ENCODE measurements around the gene DOCK1.

The DOCK1 gene

GRCh38 chr10:127034790-127035189 is 129.6 kb downstream of the DOCK1 start:
- no peak overlapping the region for H3K27ac ChIP-seq (ENCODE audit: low read length, poor library complexity, severe bottlenecking)
- H3K4ac ChIP-seq (ENCODE audit: low read depth in 1 of 2, low read length in 2 of 2), result no peak overlapping the region
- H3K36me3 ChIP-seq (ENCODE audit: control insufficient read depth in 1 of 2, insufficient read depth in 2 of 2, low read depth in 1 of 2, low read length in 2 of 2), result peaks cover 57 to 93% of the 10 kb centered on the region in 2 experiments
- H2AFZ ChIP-seq (ENCODE audit: low read depth, low read length), result no peak overlapping the region
- no peaks in the 10 kb centered on the region for H3K4me1 ChIP-seq (ENCODE audit: control insufficient read depth, insufficient read depth, low read depth, low read length)
- DNase-seq, result no peak
- no peaks in the 10 kb centered on the region for H3K9me3 ChIP-seq (ENCODE audit: control insufficient read depth, low read length)
- H3K9ac ChIP-seq (ENCODE audit: low read length), result no peak overlapping the region
- H3K4me3 ChIP-seq (ENCODE audit: insufficient read depth in 1 of 2, low read depth in 1 of 2, low read length in 2 of 2), result no peak overlapping the region
- no peak overlapping the region for H2BK5ac ChIP-seq (ENCODE audit: low read depth, low read length, poor library complexity, severe bottlenecking)
- peaks cover 27% of the 10 kb centered on the region for H3K79me1 ChIP-seq (replicated peaks; ENCODE audit: low read length, poor library complexity, severe bottlenecking)
- H3K18ac ChIP-seq (ENCODE audit: low read depth in 1 of 2, low read length in 2 of 2), result no peak overlapping the region
- H2BK12ac ChIP-seq (ENCODE audit: low read length in 2 of 2), result no peak overlapping the region
- no peak overlapping the region for H4K8ac ChIP-seq (ENCODE audit: low read length)
- WGBS, result 95% methylated on average over 5 of the region's 5 CpGs
- H4K91ac ChIP-seq (ENCODE audit: low read length), result no peak overlapping the region
- H3K23ac ChIP-seq (ENCODE audit: low read length in 2 of 2), result no peak overlapping the region
- no peak overlapping the region for H2BK15ac ChIP-seq (ENCODE audit: low read depth, poor library complexity, severe bottlenecking)
- H3K27me3 ChIP-seq (ENCODE audit: control insufficient read depth in 1 of 2, insufficient read depth in 1 of 2, low read length in 2 of 2), result no peaks in the 10 kb centered on the region
- H2BK120ac ChIP-seq (ENCODE audit: low read depth, low read length), result no peak overlapping the region
- H2AK5ac ChIP-seq (ENCODE audit: low read length, severe bottlenecking), result no peak overlapping the region
- H3K4me2 ChIP-seq (ENCODE audit: low read length, poor library complexity, severe bottlenecking), result no peak overlapping the region
- no peak overlapping the region for H3K14ac ChIP-seq (ENCODE audit: low read length in 2 of 2)

DNA sequence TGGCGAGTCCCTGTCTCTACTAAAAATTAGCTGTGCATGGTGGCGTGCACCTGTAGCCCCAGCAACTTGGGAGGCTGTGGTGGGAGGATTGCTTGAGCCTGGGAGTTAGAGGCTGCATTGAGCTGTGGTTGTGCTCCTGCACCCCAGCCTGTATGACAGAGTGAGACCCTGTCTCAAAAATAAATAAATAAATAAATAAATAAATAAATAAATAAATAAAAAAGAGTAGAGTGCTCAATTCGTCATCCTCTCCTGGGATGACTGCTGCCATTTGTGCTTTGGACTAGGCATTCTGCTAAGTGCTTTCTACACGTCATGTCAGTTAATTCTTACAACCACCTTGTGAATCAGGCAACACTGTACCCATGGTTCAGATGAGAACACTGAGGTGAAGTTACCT is 130.6 kb downstream of the DOCK1 start:
- H4K8ac ChIP-seq (ENCODE audit: low read length), result no peak overlapping the region
- H3K4ac ChIP-seq (ENCODE audit: low read depth in 1 of 2, low read length in 2 of 2), result no peak overlapping the region
- H2AK5ac ChIP-seq (ENCODE audit: low read length, severe bottlenecking), result no peak overlapping the region
- no peak overlapping the region for H4K91ac ChIP-seq (ENCODE audit: low read length)
- 98% methylated on average over 4 of the region's 4 CpGs for WGBS
- no peak overlapping the region for H3K27ac ChIP-seq (ENCODE audit: low read length, poor library complexity, severe bottlenecking)
- no peak overlapping the region for H2BK15ac ChIP-seq (ENCODE audit: low read depth, poor library complexity, severe bottlenecking)
- no peak overlapping the region for H3K4me3 ChIP-seq (ENCODE audit: insufficient read depth in 1 of 2, low read depth in 1 of 2, low read length in 2 of 2)
- no peak overlapping the region for H2AFZ ChIP-seq (ENCODE audit: low read depth, low read length)
- H3K4me1 ChIP-seq (ENCODE audit: control insufficient read depth, insufficient read depth, low read depth, low read length), result no peaks in the 10 kb centered on the region
- no peak overlapping the region for H3K18ac ChIP-seq (ENCODE audit: low read depth in 1 of 2, low read length in 2 of 2)
- peaks cover 61 to 93% of the 10 kb centered on the region in 2 experiments for H3K36me3 ChIP-seq (ENCODE audit: control insufficient read depth in 1 of 2, insufficient read depth in 2 of 2, low read depth in 1 of 2, low read length in 2 of 2)
- H2BK12ac ChIP-seq (ENCODE audit: low read length in 2 of 2), result no peak overlapping the region
- no peak overlapping the region for H3K23ac ChIP-seq (ENCODE audit: low read length in 2 of 2)
- H3K4me2 ChIP-seq (ENCODE audit: low read length, poor library complexity, severe bottlenecking), result no peak overlapping the region
- H3K27me3 ChIP-seq (ENCODE audit: control insufficient read depth in 1 of 2, insufficient read depth in 1 of 2, low read length in 2 of 2), result no peaks in the 10 kb centered on the region
- DNase-seq, result no peak
- no peak overlapping the region for H3K9ac ChIP-seq (ENCODE audit: low read length)
- no peaks in the 10 kb centered on the region for H3K9me3 ChIP-seq (ENCODE audit: control insufficient read depth, low read length)
- no peak overlapping the region for H2BK5ac ChIP-seq (ENCODE audit: low read depth, low read length, poor library complexity, severe bottlenecking)
- H3K14ac ChIP-seq (ENCODE audit: low read length in 2 of 2), result no peak overlapping the region
- no peak overlapping the region for H2BK120ac ChIP-seq (ENCODE audit: low read depth, low read length)
- H3K79me1 ChIP-seq (replicated peaks; ENCODE audit: low read length, poor library complexity, severe bottlenecking), result peaks cover 22% of the 10 kb centered on the region

GRCh38 chr10:127036987-127037386 is 131.8 kb downstream of the DOCK1 start:
- no peak overlapping the region for H3K18ac ChIP-seq (ENCODE audit: low read depth in 1 of 2, low read length in 2 of 2)
- H3K27me3 ChIP-seq (ENCODE audit: control insufficient read depth in 1 of 2, insufficient read depth in 1 of 2, low read length in 2 of 2), result no peaks in the 10 kb centered on the region
- no peak overlapping the region for H3K4me3 ChIP-seq (ENCODE audit: insufficient read depth in 1 of 2, low read depth in 1 of 2, low read length in 2 of 2)
- no peaks in the 10 kb centered on the region for H3K9me3 ChIP-seq (ENCODE audit: control insufficient read depth, low read length)
- H3K27ac ChIP-seq (ENCODE audit: low read length, poor library complexity, severe bottlenecking), result no peak overlapping the region
- no peak overlapping the region for H2BK5ac ChIP-seq (ENCODE audit: low read depth, low read length, poor library complexity, severe bottlenecking)
- H3K23ac ChIP-seq (ENCODE audit: low read length in 2 of 2), result no peak overlapping the region
- DNase-seq, result no peak
- H2BK120ac ChIP-seq (ENCODE audit: low read depth, low read length), result no peak overlapping the region
- H3K36me3 ChIP-seq (ENCODE audit: control insufficient read depth in 1 of 2, insufficient read depth in 2 of 2, low read depth in 1 of 2, low read length in 2 of 2), result peaks cover 57 to 83% of the 10 kb centered on the region in 2 experiments
- H2AK5ac ChIP-seq (ENCODE audit: low read length, severe bottlenecking), result no peak overlapping the region
- H3K9ac ChIP-seq (ENCODE audit: low read length), result no peak overlapping the region
- no peak overlapping the region for H4K91ac ChIP-seq (ENCODE audit: low read length)
- no peak overlapping the region for H3K4me2 ChIP-seq (ENCODE audit: low read length, poor library complexity, severe bottlenecking)
- H3K79me1 ChIP-seq (replicated peaks; ENCODE audit: low read length, poor library complexity, severe bottlenecking), result peaks cover 19% of the 10 kb centered on the region
- no peak overlapping the region for H3K14ac ChIP-seq (ENCODE audit: low read length in 2 of 2)
- H2AFZ ChIP-seq (ENCODE audit: low read depth, low read length), result no peak overlapping the region
- no peak overlapping the region for H4K8ac ChIP-seq (ENCODE audit: low read length)
- H2BK12ac ChIP-seq (ENCODE audit: low read length in 2 of 2), result no peak overlapping the region
- 100% methylated on average over 3 of the region's 4 CpGs for WGBS
- H2BK15ac ChIP-seq (ENCODE audit: low read depth, poor library complexity, severe bottlenecking), result no peak overlapping the region
- no peaks in the 10 kb centered on the region for H3K4me1 ChIP-seq (ENCODE audit: control insufficient read depth, insufficient read depth, low read depth, low read length)
- no peak overlapping the region for H3K4ac ChIP-seq (ENCODE audit: low read depth in 1 of 2, low read length in 2 of 2)

DNA sequence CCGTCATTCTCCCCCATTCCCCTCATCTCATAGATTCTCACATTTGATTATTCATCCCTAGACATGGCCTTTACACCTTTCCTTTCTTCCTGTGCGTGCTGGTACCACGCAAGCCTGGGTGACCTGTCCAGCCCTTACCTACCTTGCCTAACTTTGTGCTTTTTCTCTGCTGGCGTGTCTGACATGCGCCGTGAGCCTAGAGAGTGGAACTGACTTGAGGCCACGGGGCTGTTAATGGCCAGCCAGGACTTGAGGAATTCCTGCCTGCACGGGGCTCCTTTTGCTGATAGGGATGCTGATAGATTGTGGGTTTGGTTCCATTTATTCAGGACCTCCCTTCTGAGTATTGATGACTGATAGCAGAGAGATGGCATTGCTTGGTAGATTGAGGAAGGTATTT is 134.2 kb downstream of the DOCK1 start:
- Histone ChIP-seq H2AK5ac (ENCODE audit: low read length, severe bottlenecking) (no peak overlapping the region), H3K79me1 (replicated peaks; ENCODE audit: low read length, poor library complexity, severe bottlenecking) (peaks cover 19% of the 10 kb centered on the region)
- 98% methylated on average over 8 of the region's 8 CpGs for WGBS

More for the DNA sequence above, 134.2 kb downstream of the DOCK1 start:
- H3K4me3 ChIP-seq (ENCODE audit: insufficient read depth in 1 of 2, low read depth in 1 of 2, low read length in 2 of 2), result no peak overlapping the region
- H3K18ac ChIP-seq (ENCODE audit: low read depth in 1 of 2, low read length in 2 of 2), result no peak overlapping the region
- no peak overlapping the region for H3K27ac ChIP-seq (ENCODE audit: low read length, poor library complexity, severe bottlenecking)
- H2BK5ac ChIP-seq (ENCODE audit: low read depth, low read length, poor library complexity, severe bottlenecking), result no peak overlapping the region
- H3K36me3 ChIP-seq (ENCODE audit: control insufficient read depth in 1 of 2, insufficient read depth in 2 of 2, low read depth in 1 of 2, low read length in 2 of 2), result peaks cover 54 to 81% of the 10 kb centered on the region in 2 experiments
- no peak overlapping the region for H4K8ac ChIP-seq (ENCODE audit: low read length)
- no peak overlapping the region for H3K4ac ChIP-seq (ENCODE audit: low read depth in 1 of 2, low read length in 2 of 2)
- no peak overlapping the region for H2BK12ac ChIP-seq (ENCODE audit: low read length in 2 of 2)
- H3K9ac ChIP-seq (ENCODE audit: low read length), result no peak overlapping the region
- no peak overlapping the region for H2BK15ac ChIP-seq (ENCODE audit: low read depth, poor library complexity, severe bottlenecking)
- no peaks in the 10 kb centered on the region for H3K9me3 ChIP-seq (ENCODE audit: control insufficient read depth, low read length)
- no peaks in the 10 kb centered on the region for H3K27me3 ChIP-seq (ENCODE audit: control insufficient read depth in 1 of 2, insufficient read depth in 1 of 2, low read length in 2 of 2)
- no peaks in the 10 kb centered on the region for H3K4me1 ChIP-seq (ENCODE audit: control insufficient read depth, insufficient read depth, low read depth, low read length)
- H3K23ac ChIP-seq (ENCODE audit: low read length in 2 of 2), result no peak overlapping the region
- H4K91ac ChIP-seq (ENCODE audit: low read length), result no peak overlapping the region
- H2BK120ac ChIP-seq (ENCODE audit: low read depth, low read length), result no peak overlapping the region
- no peak overlapping the region for H2AFZ ChIP-seq (ENCODE audit: low read depth, low read length)
- H3K14ac ChIP-seq (ENCODE audit: low read length in 2 of 2), result no peak overlapping the region
- no peak overlapping the region for H3K4me2 ChIP-seq (ENCODE audit: low read length, poor library complexity, severe bottlenecking)
- DNase-seq, result no peak
